Measurements from ENCODE around the gene AURKAIP1.
"Not testable (repeated sequence)": the region's sequence is repeated elsewhere in the genome, so short reads cannot be mapped to it uniquely, and the experiment has no call there.

Gene AURKAIP1

GRCh38 chr1:1385339-1385738, 10.3 kb upstream of the AURKAIP1 start:
- H3K4me1 ChIP-seq (ENCODE audit: control extremely low read depth in 1 of 4, control insufficient read depth in 4 of 4, insufficient read depth in 4 of 4, low read length in 3 of 4); DNase-seq; H3K27ac ChIP-seq (ENCODE audit: insufficient read depth in 1 of 2, low read depth in 1 of 2, low read length in 2 of 2, poor library complexity in 1 of 2, severe bottlenecking in 2 of 2); H3K9me3 ChIP-seq (ENCODE audit: control extremely low read depth in 1 of 5, control insufficient read depth in 4 of 5, insufficient read depth in 2 of 5, low read depth in 1 of 5, low read length in 4 of 5); H3K27me3 ChIP-seq (replicated peaks in 2 of 5; ENCODE audit: control insufficient read depth in 4 of 5, insufficient read depth in 5 of 5, low read length in 4 of 5); POLR2A ChIA-PET; H3K4me3 ChIP-seq (ENCODE audit: control insufficient read depth in 1 of 7, extremely low read depth in 1 of 7, insufficient read depth in 4 of 7, low read depth in 2 of 7, low read length in 6 of 7): not testable (repeated sequence)
- CTCF ChIA-PET = interaction anchor here (1.8 kb wide), 1 partner anchor 13 kb away, joined by 4 read pairs; no protein-coding TSS in a partner anchor
- 91% methylated on average over 18 of the region's 29 CpGs for WGBS (ENCODE audit: insufficient coverage)
- H3K36me3 ChIP-seq (ENCODE audit: control insufficient read depth in 4 of 4, insufficient read depth in 4 of 4, low read length in 3 of 4) = peaks cover 4 to 60% (median 36%) of the 10 kb centered on the region in 4 experiments

GRCh38 chr1:1381294-1381693, 6.3 kb upstream of the AURKAIP1 start:
- H3K4me1 ChIP-seq (ENCODE audit: control extremely low read depth in 1 of 4, control insufficient read depth in 4 of 4, insufficient read depth in 4 of 4, low read length in 3 of 4) = peaks cover 0 to 3% (median under 1%) of the 10 kb centered on the region in 4 experiments
- H3K4me3 ChIP-seq (ENCODE audit: control insufficient read depth in 1 of 7, extremely low read depth in 1 of 7, insufficient read depth in 4 of 7, low read depth in 2 of 7, low read length in 6 of 7) = no peak overlapping the region
- 80% methylated on average over 5 of the region's 8 CpGs for WGBS (ENCODE audit: insufficient coverage)
- peaks cover 0 to 29% (median 9%) of the 10 kb centered on the region in 4 experiments for H3K36me3 ChIP-seq (ENCODE audit: control insufficient read depth in 4 of 4, insufficient read depth in 4 of 4, low read length in 3 of 4)
- CTCF ChIA-PET = interaction anchor here (0.8 to 1.3 kb wide), 2 partner anchors 10 to 18 kb away, joined by 3 to 6 read pairs; partner anchors contain the start of gene CCNL2
- no peaks in the 10 kb centered on the region for H3K27me3 ChIP-seq (replicated peaks in 2 of 5; ENCODE audit: control insufficient read depth in 4 of 5, insufficient read depth in 5 of 5, low read length in 4 of 5)
- no peak for DNase-seq
- no peaks in the 10 kb centered on the region for H3K9me3 ChIP-seq (ENCODE audit: control extremely low read depth in 1 of 5, control insufficient read depth in 4 of 5, insufficient read depth in 2 of 5, low read depth in 1 of 5, low read length in 4 of 5)
- no peak overlapping the region for H3K27ac ChIP-seq (ENCODE audit: insufficient read depth in 1 of 2, low read depth in 1 of 2, low read length in 2 of 2, poor library complexity in 1 of 2, severe bottlenecking in 2 of 2)
- POLR2A ChIA-PET = no interaction called here

GRCh38 chr1:1380860-1381259, 5.9 kb upstream of the AURKAIP1 start:
- Histone ChIP-seq H3K4me3 (ENCODE audit: control insufficient read depth in 1 of 7, extremely low read depth in 1 of 7, insufficient read depth in 4 of 7, low read depth in 2 of 7, low read length in 6 of 7) (no peak overlapping the region), H3K36me3 (ENCODE audit: control insufficient read depth in 4 of 4, insufficient read depth in 4 of 4, low read length in 3 of 4) (peaks cover 0 to 24% (median 5%) of the 10 kb centered on the region in 4 experiments), H3K9me3 (ENCODE audit: control extremely low read depth in 1 of 5, control insufficient read depth in 4 of 5, insufficient read depth in 2 of 5, low read depth in 1 of 5, low read length in 4 of 5) (no peaks in the 10 kb centered on the region), H3K4me1 (ENCODE audit: control extremely low read depth in 1 of 4, control insufficient read depth in 4 of 4, insufficient read depth in 4 of 4, low read length in 3 of 4) (peaks cover 0 to 8% (median 5%) of the 10 kb centered on the region in 4 experiments), H3K27me3 (replicated peaks in 2 of 5; ENCODE audit: control insufficient read depth in 4 of 5, insufficient read depth in 5 of 5, low read length in 4 of 5) (no peaks in the 10 kb centered on the region), H3K27ac (ENCODE audit: insufficient read depth in 1 of 2, low read depth in 1 of 2, low read length in 2 of 2, poor library complexity in 1 of 2, severe bottlenecking in 2 of 2) (no peak overlapping the region)
- no peak for DNase-seq
- ChIA-PET POLR2A (no interaction called here), CTCF (interaction anchor here (0.8 to 1.3 kb wide), 2 partner anchors 10 to 18 kb away, joined by 3 to 6 read pairs; partner anchors contain the start of gene CCNL2)
- WGBS (ENCODE audit: insufficient coverage) = 96% methylated on average over 16 of the region's 16 CpGs

GRCh38 chr1:1377540-1378205, 2.7 kb upstream of the AURKAIP1 start:
- WGBS (ENCODE audit: insufficient coverage) = 95% methylated on average over 8 of the region's 16 CpGs
- Histone ChIP-seq H3K4me1 (ENCODE audit: control extremely low read depth in 1 of 4, control insufficient read depth in 4 of 4, insufficient read depth in 4 of 4, low read length in 3 of 4) (peaks cover 0 to 28% (median 20%) of the 10 kb centered on the region in 4 experiments), H3K27me3 (replicated peaks in 2 of 5; ENCODE audit: control insufficient read depth in 4 of 5, insufficient read depth in 5 of 5, low read length in 4 of 5) (no peaks in the 10 kb centered on the region), H3K4me3 (ENCODE audit: control insufficient read depth in 1 of 7, extremely low read depth in 1 of 7, insufficient read depth in 4 of 7, low read depth in 2 of 7, low read length in 6 of 7) (no peak overlapping the region), H3K27ac (ENCODE audit: insufficient read depth in 1 of 2, low read depth in 1 of 2, low read length in 2 of 2, poor library complexity in 1 of 2, severe bottlenecking in 2 of 2) (no peak overlapping the region), H3K9me3 (ENCODE audit: control extremely low read depth in 1 of 5, control insufficient read depth in 4 of 5, insufficient read depth in 2 of 5, low read depth in 1 of 5, low read length in 4 of 5) (no peaks in the 10 kb centered on the region), H3K36me3 (ENCODE audit: control insufficient read depth in 4 of 4, insufficient read depth in 4 of 4, low read length in 3 of 4) (peaks cover 0 to 27% (median 7%) of the 10 kb centered on the region in 4 experiments)
- ChIA-PET CTCF (interaction anchor here (0.6 to 1.0 kb wide), 2 partner anchors 34 to 63 kb away, joined by 3 read pairs; no protein-coding TSS in a partner anchor), POLR2A (no interaction called here)
- no peak for DNase-seq

- 91% methylated on average over 9 of the region's 10 CpGs for WGBS (ENCODE audit: insufficient coverage)
- Histone ChIP-seq H3K9me3 (ENCODE audit: control extremely low read depth in 1 of 5, control insufficient read depth in 4 of 5, insufficient read depth in 2 of 5, low read depth in 1 of 5, low read length in 4 of 5) (no peaks in the 10 kb centered on the region), H3K4me1 (ENCODE audit: control extremely low read depth in 1 of 4, control insufficient read depth in 4 of 4, insufficient read depth in 4 of 4, low read length in 3 of 4) (peaks cover 0 to 37% (median 27%) of the 10 kb centered on the region in 4 experiments), H3K27me3 (replicated peaks in 2 of 5; ENCODE audit: control insufficient read depth in 4 of 5, insufficient read depth in 5 of 5, low read length in 4 of 5) (no peaks in the 10 kb centered on the region), H3K36me3 (ENCODE audit: control insufficient read depth in 4 of 4, insufficient read depth in 4 of 4, low read length in 3 of 4) (peaks cover 0 to 24% (median 7%) of the 10 kb centered on the region in 4 experiments), H3K27ac (ENCODE audit: insufficient read depth in 1 of 2, low read depth in 1 of 2, low read length in 2 of 2, poor library complexity in 1 of 2, severe bottlenecking in 2 of 2) (peak overlapping the region in 1 of 2 experiments; percentile 91), H3K4me3 (ENCODE audit: control insufficient read depth in 1 of 7, extremely low read depth in 1 of 7, insufficient read depth in 4 of 7, low read depth in 2 of 7, low read length in 6 of 7) (no peak overlapping the region)
- ChIA-PET CTCF (no interaction called here), POLR2A (interaction anchor here (1.7 kb wide), 1 partner anchor 23 kb away, joined by 10 read pairs; the partner anchor contains the start of gene CCNL2)
- DNase-seq = no peak
Measured at GRCh38 chr1:1376551-1377226, 1.7 kb upstream of the AURKAIP1 start.

- H3K27ac ChIP-seq (ENCODE audit: insufficient read depth in 1 of 2, low read depth in 1 of 2, low read length in 2 of 2, poor library complexity in 1 of 2, severe bottlenecking in 2 of 2) = peak overlapping the region; percentile 85 to 91
- no peaks in the 10 kb centered on the region for H3K9me3 ChIP-seq (ENCODE audit: control extremely low read depth in 1 of 5, control insufficient read depth in 4 of 5, insufficient read depth in 2 of 5, low read depth in 1 of 5, low read length in 4 of 5)
- H3K36me3 ChIP-seq (ENCODE audit: control insufficient read depth in 4 of 4, insufficient read depth in 4 of 4, low read length in 3 of 4) = peaks cover 0 to 19% (median 5%) of the 10 kb centered on the region in 4 experiments
- POLR2A ChIA-PET = interaction anchor here (1.7 kb wide), 1 partner anchor 25 kb away, joined by 10 read pairs; the partner anchor contains the start of gene CCNL2
- H3K4me1 ChIP-seq (ENCODE audit: control extremely low read depth in 1 of 4, control insufficient read depth in 4 of 4, insufficient read depth in 4 of 4, low read length in 3 of 4) = peaks cover 0 to 47% (median 40%) of the 10 kb centered on the region in 4 experiments
- DNase-seq = no peak
- CTCF ChIA-PET = interaction anchor here (0.6 to 1.6 kb wide), 4 partner anchors 9 to 28 kb away, joined by 3 to 5 read pairs (median 4); no protein-coding TSS in a partner anchor
- H3K4me3 ChIP-seq (ENCODE audit: control insufficient read depth in 1 of 7, extremely low read depth in 1 of 7, insufficient read depth in 4 of 7, low read depth in 2 of 7, low read length in 6 of 7) = peak overlapping the region; percentile 77 to 97 (median 90)
- H3K27me3 ChIP-seq (replicated peaks in 2 of 5; ENCODE audit: control insufficient read depth in 4 of 5, insufficient read depth in 5 of 5, low read length in 4 of 5) = peaks cover 0 to 8% (median 0%) of the 10 kb centered on the region in 5 experiments
- 1% methylated on average over 22 of the region's 24 CpGs for WGBS (ENCODE audit: insufficient coverage)
Measured at GRCh38 chr1:1374589-1374928, 448 bp downstream of the AURKAIP1 start.

All from common myeloid progenitor, CD34-positive (primary cell).